GM06990 (cell line): Measurements from ENCODE around the gene POU2AF2.

Experiments
- DNase-seq: peaks from one replicate; pipeline ENCODE4 v3.0.0-alpha.2; 2011; ENCODE audit not compliant: insufficient read length; ENCODE audit errors: extremely low read depth
- H3K27me3 ChIP-seq: replicated peaks from 2 replicates; pipeline ENCODE4 v1.6.0; 2011; ENCODE audit warnings: low read length; ENCODE audit not compliant: control insufficient read depth, insufficient read depth
- H3K36me3 ChIP-seq: 2 replicates; pipeline ENCODE4 v1.5.1; 2011; ENCODE audit warnings: low read length; ENCODE audit not compliant: control insufficient read depth, insufficient read depth
- H3K4me3 ChIP-seq: replicated peaks from 2 replicates; pipeline ENCODE4 v1.5.1; 2011; ENCODE audit warnings: low read depth, mild to moderate bottlenecking, control low read depth, low read length
- CTCF ChIP-seq: IDR thresholded peaks from 2 replicates; pipeline ENCODE4 v1.5.1; 2011; ENCODE audit warnings: low read length, control low read depth, mild to moderate bottlenecking, inconsistent platforms; ENCODE audit not compliant: insufficient read depth, poor library complexity, severe bottlenecking

POU2AF2 gene

GRCh38 chr11:111297696-111298095 is 52.2 kb downstream of the POU2AF2 start:
- Histone ChIP-seq H3K4me3 (no peak overlapping the region), H3K27me3 (no peaks in the 10 kb centered on the region; the same call in 1 of the 2 replicates)

DNA sequence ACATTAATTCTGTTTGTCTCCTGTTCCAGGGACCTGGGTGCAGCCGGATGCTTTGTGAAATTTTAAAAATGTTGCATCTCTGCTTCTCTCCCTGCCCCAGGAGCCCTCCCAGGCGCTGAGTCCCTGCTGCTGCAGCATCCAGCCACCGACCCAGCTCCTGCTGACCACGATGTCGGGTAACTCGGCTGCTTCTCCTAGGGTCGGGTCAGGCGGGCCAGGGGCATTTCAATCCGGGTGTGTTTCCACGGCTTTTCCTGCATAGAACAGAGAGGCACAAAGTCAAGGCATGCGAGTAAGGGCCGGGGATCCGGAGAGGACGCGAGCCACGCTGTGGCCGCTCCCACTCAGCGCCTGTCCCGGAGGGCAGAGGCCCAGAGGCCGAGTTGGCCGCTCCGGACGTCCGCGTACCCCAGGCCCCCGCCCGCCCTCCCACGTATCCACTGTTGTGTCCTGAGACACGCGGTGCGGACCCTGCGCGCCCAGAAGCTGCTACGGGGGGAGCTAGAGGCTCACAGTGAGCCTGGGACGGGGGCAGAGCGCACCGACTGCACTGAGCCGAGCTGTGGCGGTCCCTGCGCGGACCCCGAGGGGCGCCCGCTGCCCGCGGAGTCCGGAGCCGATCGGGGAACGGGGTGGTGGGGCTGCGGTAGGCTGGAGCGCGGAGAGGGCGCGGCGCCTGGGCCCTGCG is 53.0 kb downstream of the POU2AF2 start, which contains the start of gene POU2AF3:
Gene POU2AF3 (plus strand): TSS at position 134 of the 688 bp plus-strand sequence. CDS start 36 bp downstream, at position 170.
- Histone ChIP-seq H3K27me3 (no peaks in the 10 kb centered on the region; the same call in 1 of the 2 replicates), H3K36me3 (no peaks in the 10 kb centered on the region), H3K4me3 (peak within 1 kb of the TSS; percentile 57)
- no peak for DNase-seq
- no peak for TF ChIP-seq CTCF

More at GRCh38 chr11:111297696-111298095, 52.2 kb downstream of the POU2AF2 start:
- no peak for TF ChIP-seq CTCF
- H3K36me3 ChIP-seq, result no peaks in the 10 kb centered on the region
- no peak for DNase-seq

GRCh38 chr11:111299101-111300026 is 53.8 kb downstream of the POU2AF2 start:
- no peak for DNase-seq
- Histone ChIP-seq H3K4me3 (peak overlapping the region; percentile 57), H3K27me3 (no peaks in the 10 kb centered on the region; the same call in 1 of the 2 replicates), H3K36me3 (no peaks in the 10 kb centered on the region)
- peak; percentile 40 for TF ChIP-seq CTCF

DNA sequence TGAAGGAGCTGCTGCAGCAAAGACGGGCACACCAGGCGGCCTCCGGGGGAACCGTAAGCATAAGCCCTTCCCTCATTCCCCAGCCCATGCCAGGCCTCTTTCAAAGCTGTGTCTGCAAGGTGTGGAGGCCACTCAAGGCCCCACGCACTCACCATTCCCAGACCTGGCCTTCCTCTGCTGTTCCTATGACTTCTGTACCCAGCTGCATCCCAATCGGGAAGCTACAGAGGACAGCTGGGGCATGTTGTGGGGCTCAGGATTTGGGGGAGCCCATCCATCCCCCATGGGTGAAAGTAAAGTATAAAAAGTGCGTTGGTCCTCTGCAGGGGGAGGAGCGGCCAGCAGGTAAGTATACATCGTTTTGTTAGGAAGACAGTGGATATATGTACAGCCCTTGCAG is 55.0 kb downstream of the POU2AF2 start:
- TF ChIP-seq CTCF, result no peak
- Histone ChIP-seq H3K36me3 (no peaks in the 10 kb centered on the region), H3K27me3 (no peaks in the 10 kb centered on the region; the same call in 1 of the 2 replicates), H3K4me3 (no peak overlapping the region)
- no peak for DNase-seq

- no peak for DNase-seq
- TF ChIP-seq CTCF, result no peak
Measured at GRCh38 chr11:111301004-111301841, 55.7 kb downstream of the POU2AF2 start.

More at GRCh38 chr11:111301004-111301841, 55.7 kb downstream of the POU2AF2 start:
- no peaks in the 10 kb centered on the region; the same call in 1 of the 2 replicates for H3K27me3 ChIP-seq
- H3K4me3 ChIP-seq, result no peak overlapping the region
- no peaks in the 10 kb centered on the region for H3K36me3 ChIP-seq
